ENCODE results near the gene CHD9.

The CHD9 gene

GRCh38 chr16:53092284-53092683, 37.5 kb downstream of the CHD9 start:
- no peaks in the 10 kb centered on the region for H3K27me3 ChIP-seq (ENCODE audit: insufficient read depth, low read length, poor library complexity, severe bottlenecking)
- no peak overlapping the region for H2AFZ ChIP-seq (ENCODE audit: low read length)
- H3K36me3 ChIP-seq (ENCODE audit: insufficient read depth, low read length) = no peaks in the 10 kb centered on the region
- H3K9ac ChIP-seq (ENCODE audit: low read depth, low read length, poor library complexity, severe bottlenecking) = no peak overlapping the region
- no peak overlapping the region for H3K4me2 ChIP-seq (ENCODE audit: low read depth, low read length, poor library complexity, severe bottlenecking)
- H3K9me2 ChIP-seq (replicated peaks; ENCODE audit: low read depth, low read length) = no peaks in the 10 kb centered on the region
- H4K20me1 ChIP-seq (ENCODE audit: insufficient read depth, low read length, poor library complexity, severe bottlenecking) = no peaks in the 10 kb centered on the region
- H3K79me2 ChIP-seq (ENCODE audit: insufficient read depth, low read length) = peaks cover under 1% of the 10 kb centered on the region; the same call in 1 of the 2 replicates
- H3K4me3 ChIP-seq (ENCODE audit: low read length, poor library complexity, severe bottlenecking) = no peak overlapping the region
- H3K9me3 ChIP-seq (ENCODE audit: insufficient read depth, low read depth, low read length) = no peaks in the 10 kb centered on the region
- H3K4me1 ChIP-seq (ENCODE audit: insufficient read depth, low read length, poor library complexity, severe bottlenecking) = peaks cover 18% of the 10 kb centered on the region
- H3F3A ChIP-seq (ENCODE audit: low read depth) = no peaks in the 10 kb centered on the region
- no peak for TF ChIP-seq EZH2phosphoT487 (IDR thresholded peaks at IDR 0.05; ENCODE audit: borderline replicate concordance)
- TF ChIP-seq CTCF (conservative IDR thresholded peaks at IDR 0.05; ENCODE audit: low read length) = no peak

GRCh38 chr16:53093162-53093744, 38.5 kb downstream of the CHD9 start:
- H3K4me1 ChIP-seq (ENCODE audit: insufficient read depth, low read length, poor library complexity, severe bottlenecking) = peaks cover 22% of the 10 kb centered on the region
- no peaks in the 10 kb centered on the region for H3F3A ChIP-seq (ENCODE audit: low read depth)
- H3K4me2 ChIP-seq (ENCODE audit: low read depth, low read length, poor library complexity, severe bottlenecking) = no peak overlapping the region
- H3K4me3 ChIP-seq (ENCODE audit: low read length, poor library complexity, severe bottlenecking) = no peak overlapping the region
- H3K9me2 ChIP-seq (replicated peaks; ENCODE audit: low read depth, low read length) = no peaks in the 10 kb centered on the region
- H4K20me1 ChIP-seq (ENCODE audit: insufficient read depth, low read length, poor library complexity, severe bottlenecking) = no peaks in the 10 kb centered on the region
- peaks cover 5% of the 10 kb centered on the region; the same call in 1 of the 2 replicates for H3K79me2 ChIP-seq (ENCODE audit: insufficient read depth, low read length)
- H3K27me3 ChIP-seq (ENCODE audit: insufficient read depth, low read length, poor library complexity, severe bottlenecking) = no peaks in the 10 kb centered on the region
- no peaks in the 10 kb centered on the region for H3K36me3 ChIP-seq (ENCODE audit: insufficient read depth, low read length)
- no peaks in the 10 kb centered on the region for H3K9me3 ChIP-seq (ENCODE audit: insufficient read depth, low read depth, low read length)
- no peak overlapping the region for H2AFZ ChIP-seq (ENCODE audit: low read length)
- no peak overlapping the region for H3K9ac ChIP-seq (ENCODE audit: low read depth, low read length, poor library complexity, severe bottlenecking)
- TF ChIP-seq EZH2phosphoT487 (IDR thresholded peaks at IDR 0.05; ENCODE audit: borderline replicate concordance) = no peak
- no peak for TF ChIP-seq CTCF (conservative IDR thresholded peaks at IDR 0.05; ENCODE audit: low read length)

- Histone ChIP-seq H3K4me2 (ENCODE audit: low read depth, low read length, poor library complexity, severe bottlenecking) (no peak overlapping the region), H3K79me2 (ENCODE audit: insufficient read depth, low read length) (peaks cover 5% of the 10 kb centered on the region; the same call in 1 of the 2 replicates), H4K20me1 (ENCODE audit: insufficient read depth, low read length, poor library complexity, severe bottlenecking) (no peaks in the 10 kb centered on the region), H3K9me2 (replicated peaks; ENCODE audit: low read depth, low read length) (no peaks in the 10 kb centered on the region), H3F3A (ENCODE audit: low read depth) (peaks cover 4% of the 10 kb centered on the region; the same call in 1 of the 2 replicates), H3K9me3 (ENCODE audit: insufficient read depth, low read depth, low read length) (no peaks in the 10 kb centered on the region), H3K4me1 (ENCODE audit: insufficient read depth, low read length, poor library complexity, severe bottlenecking) (peaks cover 30% of the 10 kb centered on the region), H3K36me3 (ENCODE audit: insufficient read depth, low read length) (no peaks in the 10 kb centered on the region), H3K9ac (ENCODE audit: low read depth, low read length, poor library complexity, severe bottlenecking) (no peak overlapping the region), H2AFZ (ENCODE audit: low read length) (no peak overlapping the region), H3K4me3 (ENCODE audit: low read length, poor library complexity, severe bottlenecking) (no peak overlapping the region), H3K27me3 (ENCODE audit: insufficient read depth, low read length, poor library complexity, severe bottlenecking) (no peaks in the 10 kb centered on the region)
- TF ChIP-seq EZH2phosphoT487 (IDR thresholded peaks at IDR 0.05; ENCODE audit: borderline replicate concordance) (no peak), CTCF (conservative IDR thresholded peaks at IDR 0.05; ENCODE audit: low read length) (no peak)
Measured at GRCh38 chr16:53094013-53094630, 39.3 kb downstream of the CHD9 start.
